CD4-positive, alpha-beta T cell (primary cell): ENCODE data around the gene LRRC14B. TPM values are rescaled to one million over a fixed set of nuclear protein-coding genes. Genes with fewer than 3 reads are reported as not detected.

Experiments used
- ATAC-seq: fragments of 200-7000 bp; cut with Tn5 transposase; one replicate; pipeline ENCODE4 v1.10.0; 2022; ENCODE audit warnings: mild to moderate bottlenecking; ENCODE audit not compliant: poor library complexity
- CTCF ChIA-PET: fragments of 350-600 bp; sonication (Branson Sonifier 250); formaldehyde crosslinking; loops from one replicate; lab custom pipeline; 2021; ENCODE audit warnings: antibody characterized with exemption, inconsistent platforms; lab: Charles Lee
- POLR2A ChIA-PET: fragments of 350-600 bp; sonication (Branson Sonifier 250); formaldehyde crosslinking; loops from one replicate; lab custom pipeline; 2021; ENCODE audit warnings: antibody characterized with exemption, inconsistent platforms; lab: Charles Lee
- DNase-seq, 14 experiments: peaks; one replicate each; pipeline ENCODE4 v3.0.0-alpha.2; 2013 to 2020; ENCODE audit warnings: mixed read lengths in 2 of 14
- H3K27ac ChIP-seq, 2 donors: one replicate each; pipeline versions ENCODE4 v1.5.1 to v1.7.0; 2013; ENCODE audit warnings: low read length in 2 of 2, low read depth in 1 of 2, mild to moderate bottlenecking in 1 of 2
- H3K27me3 ChIP-seq, 2 experiments: 1 replicate in 1 of 2; 2 replicates in 1 of 2; pipeline versions ENCODE4 v1.6.1 to v1.7.0; 2013; ENCODE audit warnings: low read length in 2 of 2, control low read depth in 1 of 2, mild to moderate bottlenecking in 1 of 2, moderate library complexity in 1 of 2; ENCODE audit not compliant: insufficient read depth in 2 of 2, control insufficient read depth in 1 of 2
- H3K36me3 ChIP-seq: one replicate; pipeline ENCODE4 v1.6.1; 2013; ENCODE audit warnings: low read length, control low read depth; ENCODE audit not compliant: insufficient read depth
- H3K4me1 ChIP-seq: one replicate; pipeline ENCODE4 v1.6.1; 2013; ENCODE audit warnings: low read length, control low read depth; ENCODE audit not compliant: insufficient read depth
- H3K4me3 ChIP-seq: one replicate; pipeline ENCODE4 v1.5.1; 2013; ENCODE audit warnings: mild to moderate bottlenecking, low read length, moderate library complexity
- H3K9me3 ChIP-seq, 2 experiments: 1 replicate in 1 of 2; 2 replicates in 1 of 2; pipeline versions ENCODE4 v1.6.1 to v1.7.0; 2013; ENCODE audit warnings: low read length in 2 of 2, mild to moderate bottlenecking in 2 of 2, control low read depth in 1 of 2, moderate library complexity in 1 of 2; ENCODE audit not compliant: control insufficient read depth in 1 of 2, insufficient read depth in 1 of 2
- H3K27ac Mint-ChIP-seq: one replicate; pipeline ENCODE4 v1.8.0; 2020; ENCODE audit warnings: mixed read lengths
- H3K27me3 Mint-ChIP-seq: one replicate; pipeline ENCODE4 v1.8.0; 2021; ENCODE audit warnings: mixed read lengths
- H3K36me3 Mint-ChIP-seq: one replicate; pipeline ENCODE4 v1.8.0; 2021; ENCODE audit warnings: low read depth, mixed read lengths
- H3K4me1 Mint-ChIP-seq: one replicate; pipeline ENCODE4 v1.8.0; 2021; ENCODE audit warnings: low read depth, mixed read lengths
- H3K4me3 Mint-ChIP-seq: one replicate; pipeline ENCODE4 v1.8.0; 2020; ENCODE audit warnings: mild to moderate bottlenecking, mixed read lengths
- H3K9me3 Mint-ChIP-seq: one replicate; pipeline ENCODE4 v1.8.0; 2020; ENCODE audit warnings: mixed read lengths
- CTCF ChIP-seq: fragments of 200-600 bp; IDR thresholded peaks from one replicate; pipeline ENCODE4 v1.8.0; 2022; ENCODE audit warnings: antibody characterized with exemption, mild to moderate bottlenecking
- intact Hi-C, 2 experiments: fragments of 100-400 bp; cut with DNase I in 1 of 2; cut with micrococcal nuclease in 1 of 2; formaldehyde crosslinking; loops; one replicate each; pipeline versions ENCODE4 v1.15.1 to v1.9.0; 2023 to 2025; cut with DNase I, micrococcal nuclease
- total RNA-seq, 174 experiments: library from RNA in 2 of 174; stranded (reverse) in 2 of 174; gene quantifications; one replicate each; pipeline ENCODE4 v1.2.3 and lab custom pipeline; 2021 to 2026

Gene LRRC14B
- total RNA-seq, 2 experiments from 2014 or later, result 0.14 TPM; not detected in 1

- ChIA-PET CTCF (no interaction called here), POLR2A (no interaction called here)
- intact Hi-C loops, result no loop called here
Measured at GRCh38 chr5:173392-174290, 17.7 kb upstream of the LRRC14B start.

DNA sequence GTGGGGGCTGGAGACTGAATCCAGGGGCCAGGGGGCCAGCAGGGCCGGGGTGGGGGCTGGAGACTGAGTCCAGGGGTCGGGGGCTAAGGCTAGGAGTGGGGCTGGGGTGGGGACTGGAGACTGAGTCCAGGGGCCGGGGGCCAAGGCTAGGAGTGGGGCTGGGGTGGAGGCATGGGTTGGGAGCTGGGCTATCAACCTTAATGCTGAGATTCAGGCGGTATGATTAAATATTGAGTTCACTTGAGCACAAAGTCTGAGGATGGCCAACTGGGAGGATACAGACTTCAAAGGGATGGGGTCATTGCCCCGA, 17.0 kb upstream of the LRRC14B start:
- Histone ChIP-seq H3K4me3 (no peak overlapping the region), H3K27me3 (no peaks in the 10 kb centered on the region), H3K9me3 (peaks cover 0 to 4% of the 10 kb centered on the region in 2 experiments), H3K4me1 (no peaks in the 10 kb centered on the region), H3K36me3 (no peaks in the 10 kb centered on the region), H3K27ac (no peak overlapping the region)
- intact Hi-C loops, result no loop called here
- CTCF ChIA-PET, result no interaction called here
- no peak for DNase-seq
- TF ChIP-seq CTCF, result no peak
- no peaks in the 10 kb centered on the region for H3K27me3 Mint-ChIP-seq
- POLR2A ChIA-PET, result no interaction called here
- no peaks in the 10 kb centered on the region for H3K4me1 Mint-ChIP-seq
- no peaks in the 10 kb centered on the region for H3K36me3 Mint-ChIP-seq
- H3K27ac Mint-ChIP-seq, result no peak overlapping the region
- H3K4me3 Mint-ChIP-seq, result no peak overlapping the region
- ATAC-seq, result no peak
- no peaks in the 10 kb centered on the region for H3K9me3 Mint-ChIP-seq

More at GRCh38 chr5:173392-174290, 17.7 kb upstream of the LRRC14B start:
- Mint-ChIP-seq H3K36me3 (no peaks in the 10 kb centered on the region), H3K9me3 (no peaks in the 10 kb centered on the region), H3K27me3 (no peaks in the 10 kb centered on the region), H3K4me3 (no peak overlapping the region), H3K4me1 (no peaks in the 10 kb centered on the region), H3K27ac (no peak overlapping the region)
- H3K9me3 ChIP-seq, result peaks cover 0 to 4% of the 10 kb centered on the region in 2 experiments
- H3K27me3 ChIP-seq, result no peaks in the 10 kb centered on the region
- H3K4me3 ChIP-seq, result no peak overlapping the region
- no peak for TF ChIP-seq CTCF
- DNase-seq (peak in 1 of 14 experiments; percentile 12), ATAC-seq (no peak)
- H3K27ac ChIP-seq, result no peak overlapping the region
- H3K36me3 ChIP-seq, result no peaks in the 10 kb centered on the region
- no peaks in the 10 kb centered on the region for H3K4me1 ChIP-seq

DNA sequence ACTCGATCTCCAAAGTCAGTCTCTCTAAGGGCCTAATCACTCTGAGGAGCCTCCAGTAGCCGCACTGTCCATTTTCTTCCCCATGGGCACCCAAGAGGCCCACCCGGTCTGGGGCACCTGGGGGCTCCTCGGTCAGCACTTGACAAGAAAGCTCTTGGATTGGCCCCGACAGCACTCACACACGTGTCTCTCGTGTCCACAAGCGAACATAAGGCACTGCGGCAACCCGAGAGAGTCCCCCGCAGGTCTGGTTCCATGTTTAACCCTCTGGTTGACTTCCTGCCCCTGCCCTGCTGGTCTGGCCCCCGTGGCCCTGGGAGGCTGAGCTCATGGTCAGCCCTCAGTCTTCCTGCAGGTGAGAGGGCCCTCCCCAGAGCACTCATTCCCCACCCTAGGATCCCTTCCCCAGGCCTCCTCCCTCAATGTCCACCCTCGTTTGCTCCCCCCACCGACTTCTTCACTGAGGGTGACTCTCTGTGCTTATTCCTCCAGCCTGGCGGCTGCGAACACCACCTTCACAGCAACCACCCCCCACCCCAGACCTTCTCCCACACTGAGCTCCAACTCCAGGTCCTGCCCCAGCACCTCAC, 16.3 kb upstream of the LRRC14B start:
- Histone ChIP-seq H3K4me1 (no peaks in the 10 kb centered on the region), H3K27me3 (no peaks in the 10 kb centered on the region), H3K9me3 (no peaks in the 10 kb centered on the region), H3K36me3 (no peaks in the 10 kb centered on the region), H3K27ac (no peak overlapping the region), H3K4me3 (no peak overlapping the region)
- Mint-ChIP-seq H3K9me3 (no peaks in the 10 kb centered on the region), H3K27ac (no peak overlapping the region), H3K4me1 (no peaks in the 10 kb centered on the region), H3K27me3 (peaks cover 4% of the 10 kb centered on the region), H3K36me3 (no peaks in the 10 kb centered on the region), H3K4me3 (no peak overlapping the region)
- ChIA-PET POLR2A (no interaction called here), CTCF (no interaction called here)
- TF ChIP-seq CTCF, result no peak
- DNase-seq (no peak), ATAC-seq (no peak)
- intact Hi-C loops, result no loop called here
